SIG-M5 treated with dmso at 0.1 percent for 504 hours (cell line): ENCODE results near the gene PPIP5K1.

Source experiments
- DNase-seq: peaks from one replicate; lab custom pipeline; 2025; ENCODE audit not compliant: unreplicated experiment; lab: John Stamatoyannopoulos, UW

The PPIP5K1 gene

DNA sequence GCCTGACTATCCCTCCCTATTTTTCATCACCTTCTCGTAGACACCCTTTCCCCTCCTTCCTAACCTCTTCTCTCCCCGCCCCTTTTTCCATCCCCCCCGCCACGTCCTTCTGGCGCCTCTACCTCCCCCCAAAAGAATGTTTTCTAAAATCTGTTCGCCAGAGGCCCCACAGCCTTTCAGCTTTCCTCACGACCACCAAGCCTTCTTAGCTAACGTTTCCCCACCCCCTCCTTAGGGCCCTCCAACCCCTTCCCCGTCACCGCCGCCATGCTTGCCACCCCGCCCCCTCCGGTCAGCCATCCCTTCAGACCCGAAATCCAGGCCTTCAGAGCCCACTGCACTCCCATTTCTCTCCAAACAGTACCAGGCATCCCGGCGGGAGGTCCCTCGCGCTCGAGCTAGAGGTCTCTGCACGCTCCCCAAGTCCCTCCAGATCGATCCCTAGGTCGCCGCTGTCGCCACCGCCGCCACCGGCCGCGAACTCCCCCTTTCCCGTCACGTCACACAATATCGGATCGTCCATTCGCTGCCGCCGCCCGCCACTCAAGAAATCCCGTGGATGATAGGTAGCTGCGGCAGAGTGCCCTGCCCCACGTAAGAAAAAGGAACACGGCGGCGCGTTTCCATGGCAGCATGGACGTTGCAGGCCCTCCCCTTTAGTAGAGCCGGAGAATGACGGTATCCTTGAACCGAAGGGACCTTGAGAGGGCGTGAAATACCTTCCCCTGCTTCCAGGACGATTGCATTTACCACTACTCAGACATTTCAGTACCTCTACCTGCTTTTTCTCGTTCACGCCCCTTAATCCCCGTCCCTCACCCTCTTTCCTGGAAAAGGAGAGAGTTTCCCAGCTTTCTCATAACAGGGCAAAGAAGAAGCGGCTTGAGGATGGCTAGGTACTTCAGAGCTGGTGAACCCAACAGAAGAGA is 97.1 kb downstream of the PPIP5K1 start, which contains the start of gene TP53BP1:
Gene TP53BP1, minus strand, starts transcription at position 484 of the 929 bp plus-strand sequence. Its CDS starts 113 bp downstream, at position 371.
- DNase-seq: peak; percentile 94

DNA sequence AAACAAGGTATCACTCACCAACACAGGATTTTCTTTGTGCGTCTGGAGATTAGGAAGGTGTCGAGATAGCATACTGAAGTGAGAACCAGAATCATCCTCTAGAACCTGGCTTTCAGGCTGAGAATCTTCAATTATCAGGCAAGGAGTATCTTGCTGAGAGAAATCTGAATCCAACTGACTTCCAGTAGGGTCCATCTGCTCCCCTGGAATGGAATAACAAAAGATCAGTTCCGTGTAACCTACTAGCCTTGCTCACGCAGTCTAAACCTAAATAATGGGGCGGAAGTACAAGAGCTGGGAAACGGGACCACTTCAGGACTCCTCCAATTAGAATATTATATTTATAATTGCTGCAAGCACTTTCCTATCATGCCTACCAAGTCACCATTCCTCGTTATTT is 97.7 kb downstream of the PPIP5K1 start:
- no peak for DNase-seq

DNA sequence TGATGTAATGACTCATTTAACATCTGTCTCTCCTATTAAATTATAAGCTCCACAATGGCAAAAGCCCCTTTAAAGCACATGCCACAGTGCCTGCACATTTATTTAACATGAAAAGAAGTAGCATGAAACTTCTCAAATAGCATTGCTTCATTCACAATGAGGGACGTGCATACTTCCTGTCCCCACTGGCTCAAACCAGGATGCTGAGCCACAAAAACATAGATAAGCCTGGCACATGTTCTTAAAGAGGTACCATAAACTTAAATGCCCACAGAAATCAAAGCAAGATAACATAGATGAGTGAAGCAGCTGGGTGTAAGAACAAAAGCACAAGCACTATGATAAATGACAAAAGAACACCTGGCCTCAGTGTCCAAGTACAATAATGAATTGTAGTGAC is 100.8 kb downstream of the PPIP5K1 start:
- no peak for DNase-seq

DNA sequence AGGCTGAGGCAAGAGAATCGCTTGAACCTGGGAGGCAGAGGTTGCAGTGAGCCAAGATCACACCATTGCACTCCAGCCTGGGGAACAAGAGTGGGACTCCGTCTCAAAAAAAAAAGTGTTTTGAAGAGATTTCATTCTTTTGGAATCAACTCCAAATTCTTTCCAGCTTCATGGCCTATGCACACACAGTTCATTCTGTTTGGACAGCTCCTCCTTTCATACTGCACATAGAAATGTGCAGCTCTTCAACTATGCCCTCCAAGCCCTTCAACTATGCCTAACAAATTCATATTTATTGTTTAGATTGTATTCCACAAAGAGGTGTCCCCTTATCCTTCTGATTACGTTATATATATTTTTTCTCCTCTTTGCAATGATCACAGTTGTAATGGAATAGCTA is 101.2 kb downstream of the PPIP5K1 start:
- no peak for DNase-seq

DNA sequence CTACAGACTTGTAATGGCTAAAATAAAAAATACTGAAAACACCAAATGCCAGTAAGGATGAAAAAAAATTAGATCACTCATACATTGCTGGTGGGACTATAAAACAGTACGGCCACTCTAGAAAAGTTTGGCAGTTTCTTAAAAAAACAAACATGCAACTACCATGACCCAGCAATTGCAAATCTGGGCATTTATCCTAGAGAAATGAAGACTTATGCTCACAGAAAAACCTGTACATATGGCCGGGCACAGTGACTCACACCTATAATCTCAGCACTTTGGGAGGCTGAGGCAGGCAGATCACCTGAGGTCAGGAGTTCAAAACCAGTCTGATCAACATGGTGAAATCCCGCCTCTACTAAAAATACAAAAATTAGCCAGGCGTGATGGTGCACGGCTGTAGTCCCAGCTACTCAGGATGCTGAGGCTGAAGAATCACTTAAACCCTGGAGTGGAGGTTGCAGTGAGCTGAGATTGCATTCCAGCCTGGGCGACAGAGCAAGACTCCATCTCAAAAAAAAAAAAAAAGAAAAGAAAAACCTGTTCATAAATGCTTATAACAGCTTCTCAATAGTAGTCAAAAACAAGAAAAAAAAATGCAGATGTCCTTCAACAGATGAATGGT is 102.6 kb downstream of the PPIP5K1 start:
- DNase-seq: no peak

DNA sequence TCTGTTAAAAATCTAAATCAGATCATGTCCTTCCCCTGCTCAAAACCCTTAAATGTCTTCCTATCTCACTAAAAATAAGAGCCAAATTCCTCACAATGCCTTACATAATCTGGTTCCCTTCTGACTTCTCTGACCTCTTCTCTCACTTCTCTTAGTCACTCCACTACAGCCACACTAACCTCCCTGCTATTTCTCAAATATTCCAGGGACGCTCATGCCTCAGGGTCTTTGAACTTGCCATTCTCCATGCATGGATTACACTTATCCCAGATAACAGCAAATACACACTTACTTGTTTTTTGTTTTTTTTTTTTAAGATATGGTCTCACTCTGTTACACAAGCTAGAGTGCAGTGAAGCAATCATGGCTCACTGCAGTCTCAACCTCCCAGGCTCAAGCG is 105.6 kb downstream of the PPIP5K1 start:
- no peak for DNase-seq
